ENCODE results near the gene CORT. TPM values are rescaled to one million over a fixed set of nuclear protein-coding genes. Genes with fewer than 3 reads are reported as not detected.

Gene CORT
- total RNA-seq, 1 experiment from 2014 or later = 0.66 TPM

GRCh38 chr1:10431070-10431730 is 18.6 kb upstream of the CORT start:
- DNase-seq (ENCODE audit: low spot score) = no peak
- peak overlapping the region; percentile 55 for H3K27ac Mint-ChIP-seq
- ATAC-seq = peak; percentile 2; the same call in 1 of the 2 replicates

GRCh38 chr1:10432910-10433700 is 16.7 kb upstream of the CORT start:
- CTCF ChIA-PET = no interaction called here
- Mint-ChIP-seq H3K27ac (no peak overlapping the region), H3K4me1 (peaks cover 16% of the 10 kb centered on the region), H3K27me3 (ENCODE audit: low read depth) (no peaks in the 10 kb centered on the region), H3K9me3 (no peaks in the 10 kb centered on the region), H3K36me3 (no peaks in the 10 kb centered on the region), H3K4me3 (peak overlapping the region; percentile 22; the same call in 1 of the 2 replicates)
- TF ChIP-seq CREM (CRISPR knock-in tag; IDR thresholded peaks at IDR 0.05) = no peak
- TF ChIP-seq HMGXB4 (CRISPR knock-in tag; IDR thresholded peaks at IDR 0.05) = no peak
- TF ChIP-seq ZNF317 (CRISPR knock-in tag; IDR thresholded peaks at IDR 0.05; ENCODE audit: borderline replicate concordance, low read depth) = no peak
- TF ChIP-seq MAX (CRISPR knock-in tag; IDR thresholded peaks at IDR 0.05) = no peak
- TF ChIP-seq ZNF232 (CRISPR knock-in tag; IDR thresholded peaks at IDR 0.05) = no peak
- TF ChIP-seq ELF4 (CRISPR knock-in tag; IDR thresholded peaks at IDR 0.05; ENCODE audit: low read depth) = no peak
- TF ChIP-seq, protein P1, sequence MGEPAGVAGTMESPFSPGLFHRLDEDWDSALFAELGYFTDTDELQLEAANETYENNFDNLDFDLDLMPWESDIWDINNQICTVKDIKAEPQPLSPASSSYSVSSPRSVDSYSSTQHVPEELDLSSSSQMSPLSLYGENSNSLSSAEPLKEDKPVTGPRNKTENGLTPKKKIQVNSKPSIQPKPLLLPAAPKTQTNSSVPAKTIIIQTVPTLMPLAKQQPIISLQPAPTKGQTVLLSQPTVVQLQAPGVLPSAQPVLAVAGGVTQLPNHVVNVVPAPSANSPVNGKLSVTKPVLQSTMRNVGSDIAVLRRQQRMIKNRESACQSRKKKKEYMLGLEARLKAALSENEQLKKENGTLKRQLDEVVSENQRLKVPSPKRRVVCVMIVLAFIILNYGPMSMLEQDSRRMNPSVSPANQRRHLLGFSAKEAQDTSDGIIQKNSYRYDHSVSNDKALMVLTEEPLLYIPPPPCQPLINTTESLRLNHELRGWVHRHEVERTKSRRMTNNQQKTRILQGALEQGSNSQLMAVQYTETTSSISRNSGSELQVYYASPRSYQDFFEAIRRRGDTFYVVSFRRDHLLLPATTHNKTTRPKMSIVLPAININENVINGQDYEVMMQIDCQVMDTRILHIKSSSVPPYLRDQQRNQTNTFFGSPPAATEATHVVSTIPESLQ (CRISPR knock-in tag; IDR thresholded peaks at IDR 0.05) = no peak
- no peak for TF ChIP-seq CTCF (IDR thresholded peaks at IDR 0.05)
- TF ChIP-seq, protein P2, sequence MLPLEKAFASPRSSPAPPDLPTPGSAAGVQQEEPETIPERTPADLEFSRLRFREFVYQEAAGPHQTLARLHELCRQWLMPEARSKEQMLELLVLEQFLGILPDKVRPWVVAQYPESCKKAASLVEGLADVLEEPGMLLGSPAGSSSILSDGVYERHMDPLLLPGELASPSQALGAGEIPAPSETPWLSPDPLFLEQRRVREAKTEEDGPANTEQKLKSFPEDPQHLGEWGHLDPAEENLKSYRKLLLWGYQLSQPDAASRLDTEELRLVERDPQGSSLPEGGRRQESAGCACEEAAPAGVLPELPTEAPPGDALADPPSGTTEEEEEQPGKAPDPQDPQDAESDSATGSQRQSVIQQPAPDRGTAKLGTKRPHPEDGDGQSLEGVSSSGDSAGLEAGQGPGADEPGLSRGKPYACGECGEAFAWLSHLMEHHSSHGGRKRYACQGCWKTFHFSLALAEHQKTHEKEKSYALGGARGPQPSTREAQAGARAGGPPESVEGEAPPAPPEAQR (CRISPR knock-in tag; IDR thresholded peaks at IDR 0.05) = no peak
- ATAC-seq (no peak), DNase-seq (ENCODE audit: low spot score) (no peak)
- POLR2A ChIA-PET = interaction anchor here (0.6 kb wide), 1 partner anchor 21 kb away, joined by 5 read pairs; no protein-coding TSS in a partner anchor

More at GRCh38 chr1:10431070-10431730, 18.6 kb upstream of the CORT start:
- Mint-ChIP-seq H3K4me1 (peaks cover 16% of the 10 kb centered on the region), H3K27me3 (ENCODE audit: low read depth) (no peaks in the 10 kb centered on the region), H3K36me3 (no peaks in the 10 kb centered on the region), H3K4me3 (peak overlapping the region; percentile 77), H3K9me3 (no peaks in the 10 kb centered on the region)
- 0 out of 2 replicates have a peak, but pooled peaks have one; percentile 0 for TF ChIP-seq NFE2L1 (CRISPR knock-in tag; IDR thresholded peaks at IDR 0.05)
- TF ChIP-seq ESRRA (CRISPR knock-in tag; IDR thresholded peaks at IDR 0.05; ENCODE audit: borderline replicate concordance) = no peak
- TF ChIP-seq ZNF263 (CRISPR knock-in tag; IDR thresholded peaks at IDR 0.05; ENCODE audit: low read depth) = no peak
- TF ChIP-seq PRDM15 (CRISPR knock-in tag; IDR thresholded peaks at IDR 0.05) = peak; percentile 64
- ChIA-PET POLR2A (interaction anchor here (0.6 to 1.7 kb wide), 4 partner anchors 33 to 221 kb away, joined by 3 to 8 read pairs (median 3); partner anchors contain the start of gene KIF1B), CTCF (interaction anchor here (0.7 to 3.3 kb wide), 19 partner anchors 8 to 711 kb away, joined by 3 to 39 read pairs (median 5); partner anchors contain the start of genes CORT, KIF1B and PGD)

Measured in WTC11 (cell line).